HepG2 (cell line): ENCODE data around the gene VNN1. TPM values are rescaled to one million over a fixed set of nuclear protein-coding genes. Genes with fewer than 3 reads are reported as not detected.

Experiments used
- AHDC1 ChIP-seq: sonication (generic); formaldehyde crosslinking; IDR thresholded peaks from 2 replicates; pipeline ENCODE4 v1.5.1; 2020; ENCODE audit warnings: mild to moderate bottlenecking, missing genetic modification reagents, borderline replicate concordance
- ELF3 ChIP-seq: IDR thresholded peaks from 2 replicates; pipeline ENCODE4 v1.6.1; 2016; ENCODE audit warnings: missing genetic modification reagents, missing compliant biosample characterization
- FOSL2 ChIP-seq: sonication (generic); formaldehyde crosslinking; IDR thresholded peaks from 2 replicates; pipeline ENCODE4 v1.4.0; 2020; ENCODE audit warnings: missing genetic modification reagents
- HMG20B ChIP-seq: conservative IDR thresholded peaks from 2 replicates; pipeline ENCODE4 v1.6.1; 2016; ENCODE audit warnings: missing genetic modification reagents, missing compliant biosample characterization
- HNF1B ChIP-seq: sonication (generic); formaldehyde crosslinking; IDR thresholded peaks from 2 replicates; pipeline ENCODE4 v1.5.1; 2020; ENCODE audit warnings: mild to moderate bottlenecking, moderate library complexity, missing genetic modification reagents
- RARA ChIP-seq: IDR thresholded peaks from 2 replicates; pipeline ENCODE4 v1.6.1; 2016; ENCODE audit warnings: missing genetic modification reagents, missing compliant biosample characterization
- SAP130 ChIP-seq: IDR thresholded peaks from 2 replicates; pipeline ENCODE4 v1.6.1; 2016; ENCODE audit warnings: low read depth
- SIN3B ChIP-seq: fragments of 150-350 bp; IDR thresholded peaks from 2 replicates; pipeline ENCODE4 v1.6.1; 2014; ENCODE audit warnings: low read length
- SRY ChIP-seq: sonication (generic); formaldehyde crosslinking; IDR thresholded peaks from 2 replicates; pipeline ENCODE4 v1.8.0; 2022; ENCODE audit warnings: mild to moderate bottlenecking, missing genetic modification reagents
- ZNF253 ChIP-seq: sonication (generic); formaldehyde crosslinking; IDR thresholded peaks from 2 replicates; pipeline ENCODE4 v1.8.0; 2022; ENCODE audit warnings: mild to moderate bottlenecking, missing genetic modification reagents, borderline replicate concordance
- ZNF549 ChIP-seq: sonication (generic); formaldehyde crosslinking; IDR thresholded peaks from 2 replicates; pipeline ENCODE4 v1.5.0; 2020; ENCODE audit warnings: missing genetic modification reagents
- ZNF746 ChIP-seq: sonication (generic); formaldehyde crosslinking; IDR thresholded peaks from 2 replicates; pipeline ENCODE4 v1.8.0; 2022; ENCODE audit warnings: mild to moderate bottlenecking, missing genetic modification reagents
- polyA plus RNA-seq, 8 experiments: library from polyadenylated mRNA; depleted of rRNA in 3 of 8; stranded (reverse) in 7 of 8; unstranded in 1 of 8; fragments of >200 nt; fragmentation: Illumina TruSeq in 4 of 8; extraction: Trizol in 4 of 8; gene quantifications; 2 replicates each; pipeline versions ENCODE4 v1.2.1 to v1.2.3, GENCODE V29; 2011 to 2016; ENCODE audit warnings: low read depth in 4 of 8, missing spikeins in 1 of 8, mixed read lengths in 1 of 8; ENCODE audit not compliant: insufficient read depth in 1 of 8
- total RNA-seq, 5 experiments: library from RNA; depleted of rRNA; stranded (reverse); fragments of >200 nt; fragmentation: Illumina TruSeq; extraction: Trizol; gene quantifications; 2 replicates each; pipeline ENCODE4 v1.2.3, GENCODE V29; 2016; ENCODE audit warnings: low read depth in 1 of 5

VNN1 gene
- total and polyA plus RNA-seq, 2 of the 13 experiments (the other 11 are each of a cell fraction or from before 2014, with no cell fraction given): 0.62 to 4.0 TPM

GRCh38 chr6:132712366-132712765 is 1.5 kb downstream of the VNN1 start (continued):
- TF ChIP-seq AHDC1 (CRISPR knock-in tag) (peak; percentile 30; the same call in 1 of the 2 replicates), ZNF549 (CRISPR knock-in tag) (no peak), SRY (CRISPR knock-in tag) (no peak), HNF1B (0 out of 2 replicates have a peak, but pooled peaks have one; percentile 16), ELF3 (CRISPR knock-in tag) (peak; percentile 51; the same call in 1 of the 2 replicates), RARA (peak; percentile 66), SAP130 (CRISPR knock-in tag) (peak; percentile 20; the same call in 1 of the 2 replicates), FOSL2 (peak; percentile 28; the same call in 1 of the 2 replicates), ZNF253 (CRISPR knock-in tag) (no peak), SIN3B (no peak), HMG20B (CRISPR knock-in tag) (no peak), ZNF746 (CRISPR knock-in tag) (no peak)
